Stimulated activated naive CD8-positive, alpha-beta T cell treated with anti-CD3 and anti-CD28 coated beads, Interleukin-15, Interleukin-2, amounts not matched to agents 100 U/mL and 50 U/mL, for 24 hours (primary cell): Measurements from ENCODE around the gene NUDT8.

Experiments used
- ATAC-seq: fragments of 150-1000 bp; cut with Tn5 transposase; one replicate; pipeline ENCODE4 v1.10.0; 2021
- DNase-seq: peaks from one replicate; pipeline ENCODE4 v3.0.0; 2021

NUDT8 gene, protein sequence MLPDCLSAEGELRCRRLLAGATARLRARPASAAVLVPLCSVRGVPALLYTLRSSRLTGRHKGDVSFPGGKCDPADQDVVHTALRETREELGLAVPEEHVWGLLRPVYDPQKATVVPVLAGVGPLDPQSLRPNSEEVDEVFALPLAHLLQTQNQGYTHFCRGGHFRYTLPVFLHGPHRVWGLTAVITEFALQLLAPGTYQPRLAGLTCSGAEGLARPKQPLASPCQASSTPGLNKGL

DNA sequence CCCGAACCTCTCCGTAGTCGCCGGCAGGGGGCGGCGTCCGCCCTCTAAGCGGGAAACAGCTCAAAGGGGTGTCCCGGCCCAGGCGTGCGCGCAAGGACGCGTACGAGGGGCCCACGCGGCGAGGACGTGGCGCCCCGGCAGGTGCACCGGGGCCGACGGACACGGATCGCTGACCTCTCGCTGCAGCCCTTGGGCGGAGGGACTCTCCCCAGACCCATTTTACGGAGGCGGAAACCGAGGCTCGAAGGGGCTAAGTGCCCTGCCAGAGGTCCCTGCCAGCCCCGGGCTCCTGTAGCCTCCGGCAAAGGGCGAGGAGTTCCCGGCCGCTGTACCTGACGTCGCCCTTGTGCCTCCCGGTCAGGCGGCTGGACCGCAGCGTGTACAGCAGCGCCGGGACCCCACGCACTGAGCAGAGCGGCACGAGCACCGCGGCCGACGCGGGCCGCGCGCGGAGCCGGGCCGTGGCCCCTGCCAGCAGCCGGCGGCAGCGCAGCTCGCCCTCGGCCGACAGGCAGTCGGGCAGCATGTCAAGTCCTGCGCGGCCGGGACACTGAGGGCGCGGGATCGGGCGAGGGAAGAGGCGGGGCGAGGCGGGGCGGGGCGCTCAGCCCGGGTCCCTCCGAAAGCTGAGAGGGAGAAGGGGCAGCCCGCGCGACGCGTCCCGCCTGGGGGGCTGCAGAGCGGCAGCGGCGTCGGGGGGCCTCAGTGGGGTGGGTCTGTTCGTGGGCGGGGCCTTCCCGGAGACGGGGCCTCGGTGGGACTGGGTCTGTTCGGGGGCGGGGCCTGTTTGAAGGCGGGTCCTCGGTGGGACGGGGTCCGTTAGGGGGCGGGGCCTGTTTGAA lies at the start of gene NUDT8:
NUDT8 (minus strand) TSS at position 552 of the 842 bp plus-strand sequence; CDS start at position 526, 26 bp downstream.
- DNase-seq, result peak; percentile 90

DNA sequence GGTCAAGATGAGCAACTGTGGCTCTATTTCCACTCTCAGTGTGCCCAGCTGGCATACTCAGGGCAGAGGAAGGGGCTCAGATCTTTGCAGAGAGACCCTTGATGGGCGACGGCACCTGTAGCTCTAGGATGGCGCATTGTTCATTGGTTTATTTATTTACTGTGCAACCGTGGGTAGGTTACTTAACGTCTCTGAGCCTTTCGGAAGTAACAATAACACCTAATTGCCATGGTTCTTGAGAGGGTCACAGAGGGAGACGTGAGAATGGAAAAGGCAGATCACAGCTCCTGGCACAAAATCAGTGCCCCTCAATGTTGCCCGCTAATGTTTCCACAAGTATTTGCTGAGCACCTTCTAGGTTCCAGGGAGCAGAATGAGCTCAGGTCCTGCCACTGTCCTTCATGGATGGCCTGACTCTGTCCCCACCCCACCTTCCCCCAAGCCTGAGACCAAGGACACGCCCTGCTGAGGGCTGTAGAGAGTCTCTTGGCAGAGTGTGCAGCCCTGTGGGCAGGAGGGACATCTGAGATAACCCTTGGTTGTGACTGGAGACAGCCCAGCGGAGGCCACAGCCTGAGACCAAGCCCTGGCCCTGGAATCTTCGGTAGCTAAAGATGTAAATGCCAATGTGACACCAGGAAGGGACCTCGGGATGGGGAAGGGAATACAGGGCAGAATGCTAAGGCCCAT lies 45.5 kb upstream of the NUDT8 start:
- DNase-seq (no peak), ATAC-seq (no peak)

More for the DNA sequence above, at the start of gene NUDT8:
- peak; percentile 72 for ATAC-seq

DNA sequence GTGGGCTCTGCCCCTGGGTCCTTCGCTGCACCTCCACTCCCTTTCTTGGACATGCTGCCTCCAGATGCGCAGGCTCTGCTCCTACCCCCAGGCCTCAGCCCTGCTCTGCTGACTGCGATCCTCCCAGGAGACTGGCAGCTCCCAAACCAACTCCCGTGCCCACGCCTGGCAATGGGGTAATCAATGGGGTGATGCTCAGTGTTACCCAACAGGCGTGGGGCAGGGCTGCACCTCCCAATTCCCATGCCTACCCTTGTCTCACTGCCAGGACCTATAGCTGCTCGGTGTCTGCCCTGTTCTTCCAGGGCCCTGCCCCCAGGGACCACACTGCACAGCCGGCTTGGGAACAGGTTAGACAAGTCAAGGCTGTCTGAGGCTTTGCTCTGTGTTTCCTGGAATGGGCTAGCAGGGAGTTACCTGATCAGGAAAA lies 44.7 kb upstream of the NUDT8 start, which contains the start of gene ALDH3B2:
ALDH3B2 (minus strand) TSS at position 182 of the 430 bp plus-strand sequence. CDS start 7,688 bp downstream, outside the sequence.
- ATAC-seq, result no peak
- DNase-seq, result no peak

DNA sequence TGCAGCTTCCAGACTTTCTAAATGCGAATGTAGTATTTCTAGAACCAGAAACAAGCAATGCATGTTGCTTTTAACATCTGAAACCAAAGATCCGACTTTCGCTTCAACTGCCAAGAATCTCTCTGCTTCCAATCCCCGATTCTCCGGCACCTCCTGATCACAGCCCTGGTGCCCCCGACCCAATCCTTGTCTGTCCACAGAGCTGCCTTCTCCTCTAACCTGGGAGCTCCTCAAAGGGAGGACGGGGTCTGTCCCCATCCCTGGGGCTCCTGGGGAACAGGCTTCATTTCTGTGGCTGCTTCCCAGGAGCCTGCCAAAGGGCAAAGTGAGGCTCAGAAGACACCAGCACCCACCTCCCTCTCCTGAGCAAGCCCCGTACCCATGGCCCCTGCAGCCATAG lies 44.2 kb upstream of the NUDT8 start:
- ATAC-seq (no peak), DNase-seq (no peak)

DNA sequence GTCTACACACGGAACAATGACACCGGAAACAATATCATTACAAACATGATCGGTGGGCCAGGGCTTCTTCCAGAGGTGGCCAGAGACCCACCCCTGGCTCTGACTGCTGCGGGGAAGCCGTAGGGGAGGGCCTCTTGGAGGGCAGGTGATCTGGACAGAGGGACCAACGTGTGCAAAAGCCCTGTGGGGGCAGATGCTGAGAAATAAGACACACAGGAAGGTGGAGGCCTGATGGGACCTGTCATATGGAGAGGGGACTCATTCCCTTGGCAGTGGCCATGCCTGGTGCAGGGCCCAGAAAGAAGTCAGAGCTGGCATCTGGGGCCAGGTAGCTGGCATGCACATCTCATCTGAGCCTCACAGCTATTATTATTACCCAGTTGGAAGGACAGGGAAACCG lies 43.6 kb upstream of the NUDT8 start:
- ATAC-seq (no peak), DNase-seq (no peak)

DNA sequence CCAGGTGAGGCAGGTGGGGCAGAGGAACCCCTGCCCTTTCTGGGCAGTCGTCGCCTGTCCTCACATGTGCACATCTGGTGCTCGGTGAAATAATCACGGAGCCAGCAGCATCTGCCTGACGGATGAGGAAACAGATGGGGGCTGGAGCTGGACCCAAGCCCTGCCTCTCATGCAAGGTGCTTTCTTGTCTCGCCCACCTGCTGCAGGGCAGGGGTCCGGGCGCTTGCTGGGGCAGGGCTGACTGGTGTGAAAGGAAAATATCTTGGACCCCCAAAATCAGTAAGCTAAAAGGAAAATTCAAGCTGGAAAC lies 41.4 kb upstream of the NUDT8 start:
- ATAC-seq (no peak), DNase-seq (no peak)

DNA sequence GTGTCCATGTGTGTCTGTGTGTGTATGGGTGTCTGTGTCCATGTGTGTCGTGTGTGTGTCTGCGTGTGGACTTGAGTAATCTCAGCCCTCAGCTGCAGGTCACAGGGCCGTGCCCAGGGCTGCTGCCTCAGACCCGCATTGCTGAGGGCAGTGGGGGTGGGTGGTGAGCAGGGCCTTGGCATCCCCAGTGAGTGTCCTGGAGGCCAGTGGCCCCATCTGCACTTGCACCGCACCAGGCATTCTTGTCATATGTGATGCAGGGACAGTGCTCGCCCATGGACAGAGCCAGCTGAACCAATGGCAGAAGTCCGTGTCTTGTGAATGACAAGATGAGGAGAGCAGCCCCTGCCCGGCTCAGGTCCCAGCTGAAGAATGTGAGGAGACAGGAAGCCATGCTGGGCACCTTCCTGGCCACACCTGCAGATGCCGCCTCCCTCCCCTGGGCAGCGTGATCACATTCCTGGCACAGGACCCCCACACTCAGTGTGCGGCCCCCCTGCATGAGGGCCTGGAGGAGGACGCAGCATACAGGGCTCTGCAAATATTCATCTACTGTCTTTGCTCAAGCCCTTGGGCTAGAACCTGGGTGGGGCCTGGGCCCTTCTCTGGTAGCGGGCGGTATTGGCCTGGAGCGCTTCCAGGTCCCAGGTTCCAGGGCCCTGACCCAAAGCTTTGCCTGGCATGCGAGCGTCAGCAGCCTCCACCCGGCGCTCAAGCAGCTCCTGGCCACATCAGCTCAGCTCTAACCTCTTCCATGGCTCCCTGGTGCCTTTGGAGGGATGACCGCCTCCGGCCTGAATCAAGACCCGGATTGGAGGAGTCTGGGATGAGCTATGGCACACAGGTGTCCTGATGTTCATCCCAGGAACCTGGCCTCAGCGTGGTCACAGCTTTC lies 40.8 kb upstream of the NUDT8 start:
- DNase-seq (no peak), ATAC-seq (no peak)

DNA sequence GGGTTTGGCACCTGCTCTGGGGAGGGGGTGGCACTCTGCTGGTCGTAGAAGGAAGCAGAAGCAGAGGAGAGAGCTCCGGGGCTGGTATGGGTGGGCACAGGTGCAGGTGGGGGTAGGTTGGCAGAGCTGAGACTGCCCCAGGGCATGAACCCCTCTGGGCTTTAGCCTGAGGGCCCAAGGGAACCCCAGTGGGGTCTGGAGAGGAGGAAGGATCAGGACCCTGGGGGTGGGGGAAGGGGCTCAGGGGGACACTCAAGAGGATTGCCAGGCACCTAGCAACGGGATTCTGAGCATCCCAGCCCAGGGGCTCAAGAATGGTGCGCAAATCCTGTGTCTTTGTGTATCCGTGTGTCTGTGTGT lies 38.4 kb upstream of the NUDT8 start:
- ATAC-seq, result no peak
- no peak for DNase-seq

DNA sequence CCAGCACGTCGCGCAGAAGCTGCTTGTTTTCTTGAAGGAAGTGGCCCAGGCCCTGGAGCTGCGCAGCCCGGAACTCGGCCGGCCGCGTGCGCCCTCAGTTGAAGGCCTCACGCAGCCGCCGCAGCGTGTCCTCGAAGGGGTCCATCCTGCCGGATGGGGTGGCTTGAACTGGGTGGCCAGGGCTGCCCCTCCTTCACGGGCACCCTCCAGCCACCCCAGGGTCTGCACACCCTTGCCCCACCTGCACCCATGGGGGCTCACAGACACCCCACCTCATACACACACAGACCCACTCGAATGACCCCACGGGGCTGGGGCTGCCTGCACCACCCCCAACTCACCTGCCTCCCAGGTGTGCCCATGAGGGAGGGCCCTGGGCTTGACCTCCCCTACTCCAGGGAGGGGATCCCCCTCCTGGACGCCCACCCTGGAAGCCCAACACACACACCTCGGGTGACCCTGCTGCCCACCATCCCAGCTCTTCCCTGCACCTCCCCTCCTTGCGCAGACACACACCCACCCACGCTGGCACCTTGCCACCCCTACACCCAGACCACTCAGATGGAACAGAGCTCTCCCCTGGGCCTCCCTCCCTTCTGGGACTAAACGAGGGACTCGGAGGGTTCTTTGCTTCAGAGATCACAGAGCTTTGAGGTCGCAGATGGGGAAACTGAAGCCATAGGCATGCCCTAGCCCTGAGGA lies 37.9 kb upstream of the NUDT8 start:
- DNase-seq (no peak), ATAC-seq (no peak)

DNA sequence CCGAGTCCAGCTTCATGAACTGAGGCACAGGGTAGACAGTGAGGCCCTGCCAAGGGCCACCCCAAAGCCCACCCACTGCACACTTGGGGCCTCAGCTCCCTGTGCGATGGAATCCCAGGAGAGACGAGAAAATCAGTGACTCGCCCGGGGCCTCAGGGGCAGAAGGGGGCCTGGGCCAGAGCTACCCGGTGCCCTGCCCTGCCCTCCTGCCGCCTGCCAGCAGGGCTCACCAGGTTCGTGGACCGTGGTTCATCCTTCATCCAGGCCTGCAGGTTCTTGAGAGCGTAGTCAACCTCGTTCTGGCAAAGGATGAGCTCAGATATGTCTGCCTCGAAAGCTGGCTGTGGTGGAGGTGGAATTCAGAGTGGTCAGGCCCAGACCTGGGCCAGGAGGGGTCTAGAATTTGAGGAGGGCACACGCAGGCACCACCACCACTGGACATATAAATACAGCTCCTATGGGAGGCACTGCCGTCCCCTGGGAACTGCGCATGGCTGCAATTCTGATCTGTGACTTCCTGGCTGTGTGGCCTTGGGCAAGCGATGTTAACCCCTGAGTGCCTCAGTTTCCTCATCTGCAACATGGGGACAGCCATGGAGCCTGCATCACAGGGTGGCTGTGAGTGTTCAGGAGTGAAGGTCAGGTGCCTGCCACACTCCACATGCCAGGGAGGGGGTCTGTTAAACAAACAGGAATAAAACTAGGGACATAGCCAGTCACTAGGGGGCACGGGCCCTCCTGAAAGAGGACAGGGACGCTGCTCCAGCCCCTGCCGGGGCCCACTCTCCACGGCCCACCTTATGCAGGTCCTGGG lies 37.1 kb upstream of the NUDT8 start:
- no peak for DNase-seq
- no peak for ATAC-seq

DNA sequence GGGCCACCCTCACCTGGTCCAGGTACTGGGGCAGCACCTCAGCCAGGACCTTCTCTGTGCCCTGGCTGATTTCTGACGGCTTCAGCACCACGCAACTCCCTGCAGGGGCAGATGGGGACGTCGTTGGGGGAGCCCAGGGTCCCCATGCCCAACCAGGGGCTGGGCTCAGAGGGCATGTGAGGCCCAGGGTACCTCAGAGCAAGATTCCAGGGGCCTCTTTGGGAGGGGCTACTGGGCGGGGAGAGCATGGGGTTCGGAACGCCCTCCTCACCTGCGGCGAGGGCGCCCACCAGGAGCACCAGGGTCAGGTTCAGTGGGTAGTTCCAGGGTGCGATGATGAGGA lies 36.5 kb upstream of the NUDT8 start:
- DNase-seq (no peak), ATAC-seq (no peak)

DNA sequence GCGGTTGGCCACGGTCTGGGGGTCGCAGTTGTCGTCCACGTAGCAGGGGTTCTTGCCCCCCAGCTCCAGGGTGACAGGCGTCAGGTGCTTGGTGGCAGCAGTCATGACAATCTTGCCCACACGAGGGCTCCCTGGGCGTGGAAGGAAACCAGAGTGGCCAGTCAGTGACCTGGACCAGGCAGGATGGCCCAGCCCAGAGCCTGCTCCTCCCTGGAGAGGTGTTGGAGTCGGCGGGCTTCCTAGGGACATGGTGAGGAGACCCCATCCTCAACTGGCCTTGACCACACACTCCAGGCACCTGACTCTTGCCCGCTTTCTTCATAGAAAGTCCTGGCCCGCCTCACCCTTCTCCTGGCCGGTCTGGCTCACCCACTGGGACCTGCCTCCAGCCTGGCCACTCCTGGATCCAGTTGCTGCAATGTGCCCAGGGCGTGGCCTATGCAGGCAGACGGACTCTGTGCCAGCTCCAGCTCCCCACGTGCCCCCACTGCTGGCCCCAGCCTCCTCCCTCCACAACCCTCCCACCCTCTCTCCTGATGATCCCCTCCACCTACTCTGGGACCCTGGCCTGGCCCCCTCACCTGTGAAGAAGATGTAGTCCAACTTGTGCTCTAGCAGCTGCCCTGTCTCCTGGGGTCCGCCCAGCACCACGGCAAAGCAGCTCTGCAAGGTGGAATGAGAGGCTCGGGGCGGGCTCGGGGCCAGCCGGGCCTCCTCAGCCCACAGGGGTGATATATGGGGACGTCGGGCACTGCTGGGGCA lies 36.0 kb upstream of the NUDT8 start:
- no peak for ATAC-seq

DNA sequence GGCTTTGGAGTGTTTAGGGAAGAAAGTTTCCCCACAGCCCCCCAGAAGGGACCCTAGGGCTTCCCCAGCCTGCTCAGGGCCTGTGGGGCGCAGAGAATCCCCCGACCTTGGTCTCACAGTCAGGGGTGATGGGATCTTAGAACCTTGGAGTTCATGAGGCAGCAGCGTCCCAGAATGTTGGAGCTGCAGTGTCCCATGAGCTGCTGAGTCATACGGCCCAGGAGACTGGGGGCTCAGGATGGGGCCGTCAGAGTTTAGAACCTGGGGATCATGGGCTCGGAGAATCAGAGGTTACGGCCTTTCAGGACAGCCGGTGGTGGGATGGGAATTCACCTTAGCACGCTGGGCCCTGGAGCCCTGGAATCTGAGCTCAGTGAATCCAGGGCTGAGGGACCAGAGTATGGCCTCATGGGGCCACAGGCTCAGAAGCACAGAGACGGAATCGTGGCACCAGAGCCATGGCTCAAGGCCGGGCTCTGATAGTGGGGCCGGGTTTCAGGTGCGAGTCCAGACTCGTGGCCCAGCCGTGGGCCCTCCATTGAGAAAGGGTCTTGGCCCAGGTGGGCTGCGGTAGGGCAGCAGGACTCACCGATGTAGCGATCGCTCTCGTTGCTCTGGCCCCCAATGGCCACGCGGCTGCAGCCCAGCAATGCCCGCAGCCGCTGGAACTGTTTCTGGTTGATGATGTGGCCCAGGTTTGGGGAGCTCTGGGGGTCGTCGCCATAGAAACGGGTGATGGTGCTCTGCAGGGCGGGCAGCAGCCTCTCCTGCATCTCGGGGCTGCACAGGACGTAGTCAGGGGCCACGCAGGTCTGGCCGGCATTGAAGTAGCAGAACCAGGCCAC lies 35.2 kb upstream of the NUDT8 start:
- ATAC-seq (no peak), DNase-seq (no peak)

More for the DNA sequence above, 36.0 kb upstream of the NUDT8 start:
- no peak for DNase-seq

DNA sequence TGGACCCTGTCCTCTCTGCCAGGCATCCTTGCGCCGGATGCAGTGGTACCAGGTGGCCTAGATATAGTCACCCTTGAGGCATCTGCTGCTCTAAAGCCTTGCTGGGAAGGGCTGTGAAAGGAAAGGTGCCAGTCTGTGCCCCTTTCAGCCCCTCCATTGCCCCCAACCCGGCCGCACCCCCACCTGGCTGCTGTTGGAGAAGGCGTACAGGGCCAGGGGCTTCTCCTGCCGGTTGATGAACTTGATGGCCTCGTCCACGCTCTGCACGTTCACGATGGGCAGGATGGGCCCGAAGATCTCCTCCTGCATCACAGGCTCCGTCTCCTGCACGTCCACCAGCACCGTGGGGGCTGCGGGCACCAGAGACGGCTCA lies 34.5 kb upstream of the NUDT8 start:
- no peak for DNase-seq
- ATAC-seq, result no peak

DNA sequence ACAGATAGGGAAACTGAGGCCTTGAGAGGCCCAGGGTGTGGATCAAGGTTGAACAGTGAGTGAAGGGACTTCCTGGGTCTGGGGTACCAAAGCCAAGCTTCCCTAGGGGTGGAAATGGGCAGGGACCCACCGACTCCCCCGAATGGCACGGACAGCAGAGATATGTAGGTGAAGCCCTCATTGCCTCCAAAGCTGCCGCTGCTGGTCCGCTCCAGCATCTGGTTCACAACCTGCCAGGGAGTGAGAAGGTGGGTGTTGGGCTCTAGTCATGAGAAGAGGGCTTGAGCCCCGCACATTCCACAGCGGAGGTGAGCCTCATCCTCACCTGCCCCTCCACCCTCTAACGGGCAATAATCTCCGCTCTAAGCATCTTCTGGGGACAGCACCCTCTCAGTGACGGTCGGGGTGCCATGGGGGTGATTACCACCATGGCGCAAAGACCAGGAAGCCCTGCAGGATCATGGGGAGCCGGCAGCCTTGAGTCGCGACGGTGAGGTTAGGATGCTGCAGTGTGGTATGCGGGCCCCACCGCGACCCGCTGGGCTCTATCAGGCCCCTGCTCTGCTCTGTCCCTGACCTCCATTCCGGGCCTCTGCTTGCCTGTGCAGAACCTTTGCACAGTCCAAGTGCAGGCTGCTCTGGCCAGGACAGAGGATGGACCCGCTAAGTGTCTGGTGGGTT lies 33.9 kb upstream of the NUDT8 start:
- ATAC-seq (peak; percentile 23), DNase-seq (no peak)

DNA sequence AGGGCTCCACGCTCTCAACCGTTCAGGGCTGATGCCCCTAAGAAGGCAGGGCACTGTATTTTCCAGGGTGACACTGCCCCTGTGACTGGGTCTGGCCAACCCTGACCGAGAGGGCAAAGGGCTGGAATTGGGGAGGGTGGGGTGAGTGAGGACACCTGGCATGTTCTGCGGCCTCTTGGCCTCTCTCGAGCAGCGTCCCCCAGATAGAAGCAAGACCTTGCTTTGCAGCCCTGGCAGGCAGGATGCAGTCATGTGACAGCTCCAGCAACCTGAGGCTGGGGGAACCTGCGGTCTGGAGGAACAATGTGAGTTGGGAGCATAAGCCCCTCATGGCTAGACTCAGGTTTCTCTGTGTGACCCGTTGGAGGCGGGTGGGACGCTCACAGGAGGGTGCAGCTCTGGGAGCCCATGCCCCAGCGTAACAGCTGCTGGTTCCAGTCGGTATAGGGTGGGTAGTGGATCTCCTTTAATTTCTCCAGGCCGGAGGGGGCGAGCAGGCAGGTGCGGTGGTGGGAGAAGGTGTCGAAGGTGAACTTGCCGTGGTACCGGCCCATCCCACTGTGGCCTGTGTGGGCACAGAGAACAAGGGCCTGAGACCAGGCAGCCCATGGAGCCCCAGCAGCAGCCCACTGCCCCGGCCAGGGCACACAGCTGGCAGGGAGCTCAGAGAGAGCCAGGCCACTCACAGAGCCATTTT lies 33.2 kb upstream of the NUDT8 start:
- DNase-seq (no peak), ATAC-seq (no peak)

DNA sequence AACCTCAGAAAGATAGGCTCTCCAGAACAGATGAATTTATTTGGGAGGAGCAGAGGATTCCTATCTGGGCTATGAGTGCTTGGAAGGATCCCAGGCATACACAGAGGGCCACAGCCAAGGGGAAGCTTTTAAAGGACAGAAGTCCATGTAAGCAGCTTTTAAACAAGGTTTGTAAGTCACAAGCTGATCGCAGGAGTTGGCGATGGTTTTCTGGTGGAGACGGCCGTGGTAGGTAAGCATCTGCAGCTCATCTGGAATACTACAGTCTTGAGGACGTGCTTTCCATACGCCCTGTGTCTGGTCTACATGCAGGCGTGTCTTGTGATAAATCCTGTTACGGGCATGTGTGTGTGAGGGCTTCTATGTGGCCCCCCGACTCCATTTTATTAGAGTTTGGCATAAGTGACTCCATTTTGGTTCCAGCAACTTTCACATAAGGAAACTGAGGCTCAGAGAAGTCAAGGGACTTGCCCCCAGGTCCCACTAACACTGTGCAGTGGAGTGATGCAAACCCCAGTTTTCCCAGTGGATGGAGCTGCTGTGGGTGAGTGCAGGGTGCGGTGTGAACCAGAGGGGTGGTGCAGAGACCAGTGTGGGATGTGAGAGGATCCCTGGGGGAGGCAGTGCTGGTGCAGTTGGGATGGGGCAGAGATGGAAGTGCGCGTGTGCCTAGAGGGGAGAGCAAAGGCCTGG lies 32.6 kb upstream of the NUDT8 start:
- ATAC-seq, result no peak
- no peak for DNase-seq
